Gastroesophageal sphincter (tissue), 4 donors: Measurements from ENCODE around the gene SEPHS1. TPM values are rescaled to one million over a fixed set of nuclear protein-coding genes. Genes with fewer than 3 reads are reported as not detected.

Experiments used
- ATAC-seq: fragments of 150-250 bp; one replicate; pipeline ENCODE4 v1.9.1; 2016; ENCODE audit warnings: mild to moderate bottlenecking, moderate library complexity
- H3K27ac ChIP-seq, 4 donors: fragments of 200-600 bp; sonication (generic) in 3 of 4; 1 replicate in 3 of 4; 2 replicates in 1 of 4; pipeline ENCODE4 v1.5.1; 2016 to 2019
- H3K27me3 ChIP-seq: fragments of 200-600 bp; sonication (generic); one replicate; pipeline ENCODE4 v1.5.1; 2019
- H3K36me3 ChIP-seq, 2 donors: fragments of 200-600 bp; sonication (generic); one replicate each; pipeline ENCODE4 v1.5.1; 2019; ENCODE audit warnings: control low read depth in 1 of 2
- H3K4me1 ChIP-seq, 3 donors: fragments of 200-600 bp; sonication (generic); 1 replicate in 2 of 3; 2 replicates in 1 of 3; pipeline ENCODE4 v1.5.1; 2016 to 2019; ENCODE audit warnings: control low read depth in 2 of 3
- H3K4me3 ChIP-seq, 2 donors: fragments of 200-600 bp; sonication (generic); one replicate each; pipeline ENCODE4 v1.5.1; 2019; ENCODE audit warnings: mild to moderate bottlenecking in 1 of 2, moderate library complexity in 1 of 2
- H3K9me3 ChIP-seq, 3 donors: fragments of 200-600 bp; sonication (generic); one replicate each; pipeline ENCODE4 v1.5.1; 2017 to 2019; ENCODE audit warnings: control low read depth in 2 of 3
- CTCF ChIP-seq, 4 experiments: fragments of 200-600 bp in 2 of 4; fragments of 450-650 bp in 2 of 4; sonication (generic) in 1 of 4; IDR thresholded peaks; one replicate each; pipeline ENCODE4 v1.5.1; 2017 to 2019; ENCODE audit warnings: antibody characterized with exemption in 4 of 4, mild to moderate bottlenecking in 2 of 4, moderate library complexity in 2 of 4
- EP300 ChIP-seq: sonication (generic); formaldehyde crosslinking; IDR thresholded peaks from one replicate; pipeline ENCODE4 v1.6.1; 2017; ENCODE audit warnings: antibody characterized with exemption, mild to moderate bottlenecking
- POLR2A ChIP-seq, 2 donors: fragments of 450-650 bp; IDR thresholded peaks; one replicate each; pipeline ENCODE4 v1.6.1; 2017; ENCODE audit warnings: antibody characterized with exemption in 2 of 2, mild to moderate bottlenecking in 2 of 2, moderate library complexity in 1 of 2
- POLR2AphosphoS5 ChIP-seq: sonication (generic); formaldehyde crosslinking; IDR thresholded peaks from one replicate; pipeline ENCODE4 v1.6.1; 2017; ENCODE audit warnings: antibody characterized with exemption
- WGBS, 2 donors: methylation state at CpG; one replicate each; pipeline ENCODE4 v1.1.5; 2018; ENCODE audit warnings: low coverage in 1 of 2; 5-methylcytosine and 5-hydroxymethylcytosine counted together
- total RNA-seq, 4 donors: library from RNA; depleted of rRNA; stranded (reverse); fragments of >200 nt; gene quantifications; one replicate each; pipeline ENCODE4 v1.1.0, GENCODE V29; 2016

The SEPHS1 gene
- total RNA-seq, 4 donors from 2014 or later = 42.4 to 57.0 (median 45.5) TPM

GRCh38 chr10:13321576-13321975 lies 26.5 kb downstream of the SEPHS1 start:
- Histone ChIP-seq H3K4me1 (no peaks in the 10 kb centered on the region), H3K27ac (no peak overlapping the region), H3K4me3 (no peak overlapping the region), H3K27me3 (no peaks in the 10 kb centered on the region), H3K9me3 (no peaks in the 10 kb centered on the region), H3K36me3 (peaks cover 0 to 91% of the 10 kb centered on the region in 2 donors)
- WGBS, 2 donors = 94 to 98% methylated on average over 6 to 10 of the region's 13 CpGs
- no peak for ATAC-seq
- TF ChIP-seq POLR2AphosphoS5 (no peak), CTCF (IDR thresholded peaks at IDR 0.05) (no peak), POLR2A (IDR thresholded peaks at IDR 0.05) (no peak), EP300 (no peak)

GRCh38 chr10:13319166-13319565 lies 28.9 kb downstream of the SEPHS1 start:
- H3K9me3 ChIP-seq = no peaks in the 10 kb centered on the region
- no peak overlapping the region for H3K4me3 ChIP-seq
- H3K27me3 ChIP-seq = no peaks in the 10 kb centered on the region
- TF ChIP-seq CTCF (IDR thresholded peaks at IDR 0.05) = no peak
- no peak for TF ChIP-seq POLR2A (IDR thresholded peaks at IDR 0.05)
- no peak for TF ChIP-seq POLR2AphosphoS5
- TF ChIP-seq EP300 = no peak
- WGBS, 2 donors = 89 to 95% methylated on average over 4 to 7 of the region's 7 CpGs
- peaks cover 0 to 16% (median 0%) of the 10 kb centered on the region in 3 donors for H3K4me1 ChIP-seq
- peaks cover 0 to 69% of the 10 kb centered on the region in 2 donors for H3K36me3 ChIP-seq
- no peak overlapping the region for H3K27ac ChIP-seq
- ATAC-seq = no peak

GRCh38 chr10:13317474-13317873 lies 30.6 kb downstream of the SEPHS1 start:
- no peak overlapping the region for H3K4me3 ChIP-seq
- H3K27me3 ChIP-seq = no peaks in the 10 kb centered on the region
- peaks cover 0 to 16% (median 0%) of the 10 kb centered on the region in 3 donors for H3K4me1 ChIP-seq
- H3K27ac ChIP-seq = no peak overlapping the region
- WGBS, 2 donors = 76 to 80% methylated on average over 3 to 6 of the region's 6 CpGs
- H3K9me3 ChIP-seq = no peaks in the 10 kb centered on the region
- ATAC-seq = no peak
- TF ChIP-seq POLR2AphosphoS5 = no peak
- TF ChIP-seq CTCF (IDR thresholded peaks at IDR 0.05) = no peak
- TF ChIP-seq EP300 = no peak
- no peak for TF ChIP-seq POLR2A (IDR thresholded peaks at IDR 0.05)
- peaks cover 0 to 52% of the 10 kb centered on the region in 2 donors for H3K36me3 ChIP-seq

GRCh38 chr10:13316635-13317311 lies 31.3 kb downstream of the SEPHS1 start:
- WGBS, 2 donors = 90 to 94% methylated on average over 3 to 6 of the region's 7 CpGs
- peaks cover 0 to 45% of the 10 kb centered on the region in 2 donors for H3K36me3 ChIP-seq
- H3K9me3 ChIP-seq = no peaks in the 10 kb centered on the region
- no peak overlapping the region for H3K4me3 ChIP-seq
- no peak for ATAC-seq
- H3K27me3 ChIP-seq = no peaks in the 10 kb centered on the region
- H3K27ac ChIP-seq = no peak overlapping the region
- no peak for TF ChIP-seq CTCF (IDR thresholded peaks at IDR 0.05)
- no peak for TF ChIP-seq EP300
- TF ChIP-seq POLR2A (IDR thresholded peaks at IDR 0.05) = no peak
- no peak for TF ChIP-seq POLR2AphosphoS5
- H3K4me1 ChIP-seq = peaks cover 0 to 16% (median 0%) of the 10 kb centered on the region in 3 donors

- H3K27ac ChIP-seq = no peak overlapping the region
- TF ChIP-seq CTCF (IDR thresholded peaks at IDR 0.05) (no peak), POLR2AphosphoS5 (no peak), EP300 (no peak), POLR2A (IDR thresholded peaks at IDR 0.05) (no peak)
- no peaks in the 10 kb centered on the region for H3K27me3 ChIP-seq
- peaks cover 0 to 31% of the 10 kb centered on the region in 2 donors for H3K36me3 ChIP-seq
- no peaks in the 10 kb centered on the region for H3K9me3 ChIP-seq
- H3K4me3 ChIP-seq = no peak overlapping the region
- ATAC-seq = no peak
- H3K4me1 ChIP-seq = peaks cover 0 to 16% (median 0%) of the 10 kb centered on the region in 3 donors
Observed at GRCh38 chr10:13315361-13315760, 32.7 kb downstream of the SEPHS1 start.
